Common myeloid progenitor, CD34-positive (primary cell): ENCODE results near the gene PCDH9.

Experiments
- CTCF ChIA-PET: fragments of 350-600 bp; sonication (Branson Sonifier 250); formaldehyde crosslinking; loops from one replicate; lab custom pipeline; 2021; ENCODE audit warnings: antibody characterized with exemption; lab: Charles Lee
- POLR2A ChIA-PET: fragments of 350-600 bp; sonication (Branson Sonifier 250); formaldehyde crosslinking; loops from one replicate; lab custom pipeline; 2021; ENCODE audit warnings: antibody characterized with exemption; lab: Charles Lee
- DNase-seq, 3 donors: peaks; one replicate each; pipeline versions ENCODE4 v3.0.0 to v3.0.0-alpha.2; 2013
- H3K27ac ChIP-seq, 2 experiments: 1 replicate in 1 of 2; 2 replicates in 1 of 2; pipeline ENCODE4 v1.7.0; 2013; ENCODE audit warnings: inconsistent platforms in 2 of 2, low read length in 2 of 2, mild to moderate bottlenecking in 2 of 2, low read depth in 1 of 2, moderate library complexity in 1 of 2; ENCODE audit not compliant: severe bottlenecking in 2 of 2, insufficient read depth in 1 of 2, poor library complexity in 1 of 2
- H3K27me3 ChIP-seq, 5 experiments: replicated peaks in 2 of 5; 1 replicate in 3 of 5; 2 replicates in 2 of 5; pipeline versions ENCODE4 v1.6.1 to v1.7.0; 2013; ENCODE audit warnings: low read length in 4 of 5, mild to moderate bottlenecking in 2 of 5, moderate library complexity in 2 of 5, inconsistent platforms in 1 of 5; ENCODE audit not compliant: insufficient read depth in 5 of 5, control insufficient read depth in 4 of 5
- H3K36me3 ChIP-seq, 4 experiments: 1 replicate in 2 of 4; 2 replicates in 2 of 4; pipeline versions ENCODE4 v1.6.1 to v1.7.0; 2013; ENCODE audit warnings: low read length in 3 of 4, control low read depth in 1 of 4, mild to moderate bottlenecking in 1 of 4; ENCODE audit not compliant: control insufficient read depth in 4 of 4, insufficient read depth in 4 of 4
- H3K4me1 ChIP-seq, 4 experiments: 1 replicate in 3 of 4; 2 replicates in 1 of 4; pipeline versions ENCODE4 v1.6.1 to v1.7.1; 2013; ENCODE audit warnings: low read length in 3 of 4, mild to moderate bottlenecking in 3 of 4, control low read depth in 1 of 4, inconsistent platforms in 1 of 4, moderate library complexity in 1 of 4; ENCODE audit not compliant: control insufficient read depth in 4 of 4, insufficient read depth in 4 of 4; ENCODE audit errors: control extremely low read depth in 1 of 4
- H3K4me3 ChIP-seq, 7 experiments: 1 replicate in 4 of 7; 2 replicates in 3 of 7; pipeline versions ENCODE4 v1.5.1 to v1.7.0; 2013; ENCODE audit warnings: mild to moderate bottlenecking in 7 of 7, low read length in 6 of 7, moderate library complexity in 6 of 7, inconsistent platforms in 2 of 7, low read depth in 2 of 7, control low read depth in 1 of 7; ENCODE audit not compliant: insufficient read depth in 4 of 7, control insufficient read depth in 1 of 7; ENCODE audit errors: extremely low read depth in 1 of 7
- H3K9me3 ChIP-seq, 5 experiments: 1 replicate in 4 of 5; 2 replicates in 1 of 5; pipeline versions ENCODE4 v1.6.1 to v1.7.1; 2013; ENCODE audit warnings: low read length in 4 of 5, mild to moderate bottlenecking in 2 of 5, inconsistent platforms in 1 of 5, low read depth in 1 of 5, moderate library complexity in 1 of 5; ENCODE audit not compliant: control insufficient read depth in 4 of 5, insufficient read depth in 2 of 5; ENCODE audit errors: control extremely low read depth in 1 of 5
- WGBS: methylation state at CpG from one replicate; pipeline ENCODE4 v1.1.5; 2013; ENCODE audit not compliant: insufficient coverage; 5-methylcytosine and 5-hydroxymethylcytosine counted together

PCDH9 gene

GRCh38 chr13:66553391-66553790 lies 676.7 kb downstream of the PCDH9 start:
- Histone ChIP-seq H3K4me3 (no peak overlapping the region), H3K27ac (no peak overlapping the region), H3K27me3 (no peaks in the 10 kb centered on the region), H3K36me3 (no peaks in the 10 kb centered on the region), H3K9me3 (peaks cover 0 to 1% (median 0%) of the 10 kb centered on the region in 5 experiments), H3K4me1 (peaks cover 0 to 7% (median 3%) of the 10 kb centered on the region in 4 experiments)
- DNase-seq: no peak
- POLR2A ChIA-PET: no interaction called here
- WGBS: no CpG with 5 or more reads among the region's 2 CpGs
- CTCF ChIA-PET: no interaction called here

GRCh38 chr13:66551128-66551527 lies 679.0 kb downstream of the PCDH9 start:
- ChIA-PET CTCF (no interaction called here), POLR2A (no interaction called here)
- no peaks in the 10 kb centered on the region for H3K27me3 ChIP-seq
- WGBS: 96% methylated on average over 3 of the region's 4 CpGs
- H3K27ac ChIP-seq: no peak overlapping the region
- H3K4me3 ChIP-seq: no peak overlapping the region
- peaks cover 0 to 1% (median 0%) of the 10 kb centered on the region in 5 experiments for H3K9me3 ChIP-seq
- no peaks in the 10 kb centered on the region for H3K4me1 ChIP-seq
- DNase-seq: no peak
- H3K36me3 ChIP-seq: no peaks in the 10 kb centered on the region

GRCh38 chr13:66547685-66548084 lies 682.5 kb downstream of the PCDH9 start:
- Histone ChIP-seq H3K4me3 (no peak overlapping the region), H3K36me3 (no peaks in the 10 kb centered on the region), H3K27ac (no peak overlapping the region), H3K4me1 (no peaks in the 10 kb centered on the region), H3K9me3 (peaks cover 0 to 1% (median 0%) of the 10 kb centered on the region in 5 experiments), H3K27me3 (no peaks in the 10 kb centered on the region)
- no peak for DNase-seq
- CTCF ChIA-PET: no interaction called here
- POLR2A ChIA-PET: no interaction called here
- no CpG with 5 or more reads among the region's 4 CpGs for WGBS

- CTCF ChIA-PET: interaction anchor here (0.8 to 1.2 kb wide), 2 partner anchors 11 to 13 kb away, joined by 3 read pairs; no protein-coding TSS in a partner anchor
- WGBS: 100% methylated on average over 1 of the region's 2 CpGs
- Histone ChIP-seq H3K36me3 (no peaks in the 10 kb centered on the region), H3K27me3 (no peaks in the 10 kb centered on the region), H3K27ac (no peak overlapping the region), H3K4me3 (no peak overlapping the region), H3K9me3 (no peaks in the 10 kb centered on the region), H3K4me1 (no peaks in the 10 kb centered on the region)
- POLR2A ChIA-PET: no interaction called here
- no peak for DNase-seq
These were observed 683.4 kb downstream of the PCDH9 start for GRCh38 chr13:66546534-66547379.

- Histone ChIP-seq H3K27ac (no peak overlapping the region), H3K36me3 (no peaks in the 10 kb centered on the region), H3K4me3 (no peak overlapping the region), H3K27me3 (no peaks in the 10 kb centered on the region), H3K4me1 (no peaks in the 10 kb centered on the region), H3K9me3 (no peaks in the 10 kb centered on the region)
- ChIA-PET CTCF (no interaction called here), POLR2A (no interaction called here)
- 100% methylated on average over 1 of the region's 1 CpG for WGBS
- DNase-seq: no peak
These were observed 686.4 kb downstream of the PCDH9 start for GRCh38 chr13:66543780-66544179.

GRCh38 chr13:66537417-66537816 lies 692.7 kb downstream of the PCDH9 start:
- no peaks in the 10 kb centered on the region for H3K9me3 ChIP-seq
- no peak overlapping the region for H3K4me3 ChIP-seq
- no peaks in the 10 kb centered on the region for H3K27me3 ChIP-seq
- CTCF ChIA-PET: no interaction called here
- POLR2A ChIA-PET: interaction anchor here (0.5 kb wide), 1 partner anchor 34 kb away, joined by 4 read pairs; no protein-coding TSS in a partner anchor
- H3K27ac ChIP-seq: no peak overlapping the region
- no peaks in the 10 kb centered on the region for H3K4me1 ChIP-seq
- DNase-seq: no peak
- H3K36me3 ChIP-seq: no peaks in the 10 kb centered on the region
- WGBS: no CpG with 5 or more reads among the region's 1 CpG

- Histone ChIP-seq H3K4me1 (no peaks in the 10 kb centered on the region), H3K9me3 (no peaks in the 10 kb centered on the region), H3K36me3 (no peaks in the 10 kb centered on the region), H3K4me3 (no peak overlapping the region), H3K27me3 (no peaks in the 10 kb centered on the region), H3K27ac (no peak overlapping the region)
- CTCF ChIA-PET: interaction anchor here (0.8 kb wide), 1 partner anchor 379 kb away, joined by 3 read pairs; no protein-coding TSS in a partner anchor
- no CpG with 5 or more reads among the region's 3 CpGs for WGBS
- POLR2A ChIA-PET: no interaction called here
- no peak for DNase-seq
These were observed 693.4 kb downstream of the PCDH9 start for GRCh38 chr13:66536746-66537145.
